DMS79 treated with DMSO at 0.1 percent for 48 hours (cell line): ENCODE results near the gene TRUB1.
"Not testable (repeated sequence)": the region's sequence is repeated elsewhere in the genome, so short reads cannot be mapped to it uniquely, and the experiment has no call there.

Experiments
- DNase-seq: peaks from one replicate; lab custom pipeline; 2025; lab: John Stamatoyannopoulos, UW

The TRUB1 gene

GRCh38 chr10:114925587-114926586, 12.1 kb upstream of the TRUB1 start:
- DNase-seq: no peak

- DNase-seq: no peak
Measured at GRCh38 chr10:114928818-114929217, 9.2 kb upstream of the TRUB1 start.

GRCh38 chr10:114930320-114930719, 7.7 kb upstream of the TRUB1 start:
- no peak for DNase-seq

GRCh38 chr10:114931072-114931679, 6.8 kb upstream of the TRUB1 start:
- no peak for DNase-seq

- no peak for DNase-seq
Measured at GRCh38 chr10:114932225-114932624, 5.8 kb upstream of the TRUB1 start.

- no peak for DNase-seq
Measured at GRCh38 chr10:114932945-114933344, 5.0 kb upstream of the TRUB1 start.

GRCh38 chr10:114933588-114933987, 4.4 kb upstream of the TRUB1 start:
- DNase-seq: no peak

- DNase-seq: not testable (repeated sequence)
Measured at GRCh38 chr10:114933995-114934394, 4.0 kb upstream of the TRUB1 start.

- no peak for DNase-seq
Measured at GRCh38 chr10:114938856-114939193, 830 bp downstream of the TRUB1 start.

GRCh38 chr10:114940735-114941134, 2.7 kb downstream of the TRUB1 start:
- DNase-seq: no peak

GRCh38 chr10:114943000-114943399, 5.0 kb downstream of the TRUB1 start:
- DNase-seq: no peak

- no peak for DNase-seq
Measured at GRCh38 chr10:114953047-114953446, 15.1 kb downstream of the TRUB1 start.

GRCh38 chr10:114955984-114956383, 18.0 kb downstream of the TRUB1 start:
- no peak for DNase-seq

GRCh38 chr10:114956466-114956865, 18.5 kb downstream of the TRUB1 start:
- no peak for DNase-seq

- no peak for DNase-seq
Measured at GRCh38 chr10:114957122-114957521, 19.1 kb downstream of the TRUB1 start.

GRCh38 chr10:114957673-114958072, 19.7 kb downstream of the TRUB1 start:
- no peak for DNase-seq

GRCh38 chr10:114962441-114962840, 24.4 kb downstream of the TRUB1 start:
- DNase-seq: no peak

- DNase-seq: no peak
Measured at GRCh38 chr10:114963908-114964307, 25.9 kb downstream of the TRUB1 start.

- no peak for DNase-seq
Measured at GRCh38 chr10:114967071-114967470, 29.1 kb downstream of the TRUB1 start.

GRCh38 chr10:114970515-114970914, 32.5 kb downstream of the TRUB1 start:
- DNase-seq: no peak

- DNase-seq: no peak
Measured at GRCh38 chr10:114973306-114973705, 35.3 kb downstream of the TRUB1 start.

GRCh38 chr10:114973997-114974396, 36.0 kb downstream of the TRUB1 start:
- DNase-seq: no peak

- no peak for DNase-seq
Measured at GRCh38 chr10:114974625-114975024, 36.6 kb downstream of the TRUB1 start.
